Endothelial cell of umbilical vein (primary cell): Measurements from ENCODE around the gene KIAA0825. TPM values are rescaled to one million over a fixed set of nuclear protein-coding genes. Genes with fewer than 3 reads are reported as not detected.

Experiments used
- BruUV-seq: library from RNA; stranded (reverse); fragments of 400-500 nt; replicated peaks from 2 replicates; lab custom pipeline; 2021; lab: Mats Ljungman, UMichigan
- CTCF ChIA-PET: fragments of 300-600, 350-600 bp; sonication (Branson Sonifier 250); formaldehyde crosslinking; loops from one replicate; lab custom pipeline; 2021; ENCODE audit warnings: antibody characterized with exemption, inconsistent platforms; lab: Charles Lee
- POLR2A ChIA-PET: fragments of 300-600, 350-600 bp; sonication (Branson Sonifier 250); formaldehyde crosslinking; loops from one replicate; lab custom pipeline; 2021; ENCODE audit warnings: antibody characterized with exemption, inconsistent platforms; lab: Charles Lee
- DNase-seq: peaks from one replicate; pipeline ENCODE4 v3.0.0-alpha.2; 2011; ENCODE audit warnings: low read depth, low spot score
- FAIRE-seq: peaks from 2 replicates; lab custom pipeline; 2011; peaks lifted over from hg19 to GRCh38; lab: Jason Lieb, UNC
- H2AFZ ChIP-seq: 2 replicates; pipeline ENCODE4 v1.6.0; 2012; ENCODE audit warnings: low read depth, low read length, control low read depth, inconsistent platforms
- H3K27ac ChIP-seq: 2 replicates; pipeline ENCODE4 v1.5.1; 2011; ENCODE audit warnings: low read depth, mild to moderate bottlenecking, control low read depth, low read length, moderate library complexity; ENCODE audit not compliant: insufficient read depth
- H3K27me3 ChIP-seq, 2 experiments: 2 replicates each; pipeline versions ENCODE4 v1.6.0 to v1.6.1; 2011; ENCODE audit warnings: low read length in 2 of 2, mixed read lengths in 1 of 2; ENCODE audit not compliant: control insufficient read depth in 2 of 2, insufficient read depth in 2 of 2
- H3K36me3 ChIP-seq, 2 experiments: 2 replicates in 1 of 2; 3 replicates in 1 of 2; pipeline ENCODE4 v1.5.1; 2011; ENCODE audit warnings: low read length in 2 of 2, mild to moderate bottlenecking in 1 of 2, moderate library complexity in 1 of 2; ENCODE audit not compliant: control insufficient read depth in 2 of 2, insufficient read depth in 2 of 2; ENCODE audit errors: extremely low read depth in 1 of 2
- H3K4me1 ChIP-seq: 3 replicates; pipeline ENCODE4 v1.5.1; 2011; ENCODE audit warnings: mild to moderate bottlenecking, low read length; ENCODE audit not compliant: control insufficient read depth, insufficient read depth; ENCODE audit errors: extremely low read depth
- H3K4me2 ChIP-seq: 2 replicates; pipeline ENCODE4 v1.6.1; 2011; ENCODE audit warnings: low read length, control low read depth, mixed read lengths; ENCODE audit not compliant: insufficient read depth
- H3K4me3 ChIP-seq, 3 experiments: fragments of 200-600 bp in 1 of 3; sonication (generic), shearing (Covaris generic) in 1 of 3; replicated peaks in 1 of 3; 2 replicates each; pipeline ENCODE4 v1.5.1; 2011 to 2016; ENCODE audit warnings: control low read depth in 3 of 3, low read length in 3 of 3, mild to moderate bottlenecking in 2 of 3, inconsistent platforms in 1 of 3, low read depth in 1 of 3, moderate library complexity in 1 of 3; ENCODE audit not compliant: insufficient read depth in 1 of 3
- H3K79me2 ChIP-seq: 2 replicates; pipeline ENCODE4 v1.6.0; 2012; ENCODE audit warnings: low read length, inconsistent platforms; ENCODE audit not compliant: control insufficient read depth, insufficient read depth
- H3K9ac ChIP-seq: replicated peaks from 2 replicates; pipeline ENCODE3; 2011; ENCODE audit warnings: low read length, control low read depth; ENCODE audit not compliant: insufficient read depth; ENCODE audit errors: extremely low read depth
- H3K9me1 ChIP-seq: replicated peaks from 3 replicates; pipeline ENCODE4 v1.6.0; 2011; ENCODE audit warnings: mild to moderate bottlenecking, low read length; ENCODE audit not compliant: control insufficient read depth, insufficient read depth; ENCODE audit errors: extremely low read depth
- H3K9me3 ChIP-seq: replicated peaks from 2 replicates; pipeline ENCODE4 v1.5.1; 2012; ENCODE audit warnings: low read length, inconsistent platforms; ENCODE audit not compliant: control insufficient read depth, insufficient read depth
- H4K20me1 ChIP-seq: replicated peaks from 2 replicates; pipeline ENCODE3; 2011; ENCODE audit warnings: mild to moderate bottlenecking, low read length; ENCODE audit not compliant: control insufficient read depth, insufficient read depth; ENCODE audit errors: extremely low read depth
- CTCF ChIP-seq, 2 donors: IDR thresholded peaks; 1 replicate in 1 of 2; 2 replicates in 1 of 2; pipeline ENCODE4 v1.5.1; 2011; ENCODE audit warnings: low read length in 2 of 2, mild to moderate bottlenecking in 2 of 2, moderate library complexity in 2 of 2, control low read depth in 1 of 2, inconsistent platforms in 1 of 2, low read depth in 1 of 2; ENCODE audit not compliant: insufficient read depth in 1 of 2; ENCODE audit errors: extremely low read depth in 1 of 2
- EZH2 ChIP-seq: IDR thresholded peaks from 2 replicates; pipeline ENCODE4 v1.6.1; 2012; ENCODE audit warnings: borderline replicate concordance, low read depth, mild to moderate bottlenecking, moderate library complexity, low read length, inconsistent platforms; ENCODE audit not compliant: severe bottlenecking
- FOS ChIP-seq: IDR thresholded peaks from 2 replicates; pipeline ENCODE4 v1.6.1; 2011; ENCODE audit warnings: mild to moderate bottlenecking, low read length, moderate library complexity, borderline replicate concordance; ENCODE audit not compliant: insufficient read depth
- GATA2 ChIP-seq: IDR thresholded peaks from 2 replicates; pipeline ENCODE4 v1.7.0; 2011; ENCODE audit warnings: low read depth, mild to moderate bottlenecking, moderate library complexity, mixed read lengths, low read length; ENCODE audit not compliant: insufficient read length, insufficient read depth
- JUN ChIP-seq: IDR thresholded peaks from 2 replicates; pipeline ENCODE4 v1.6.1; 2011; ENCODE audit warnings: borderline replicate concordance, low read depth; ENCODE audit not compliant: insufficient read length, insufficient read depth
- POLR2A ChIP-seq: IDR thresholded peaks from 2 replicates; pipeline ENCODE4 v1.6.1; 2012; ENCODE audit warnings: low read depth, mild to moderate bottlenecking, control low read depth, low read length
- POLR2AphosphoS5 ChIP-seq: IDR thresholded peaks from 2 replicates; pipeline ENCODE4 v1.6.1; 2012; ENCODE audit warnings: low read depth, mild to moderate bottlenecking, control low read depth, low read length, moderate library complexity; ENCODE audit not compliant: insufficient read depth
- dilution Hi-C: fragments of 300-500 bp; cut with MboI; formaldehyde crosslinking; loops from one replicate; pipeline ENCODE4 v1.15.0; 2019; ENCODE audit warnings: low sequenced_read_pairs; ENCODE audit not compliant: extremely low pct_ligation_motif_present
- intact Hi-C: fragments of 100-400 bp; cut with micrococcal nuclease; formaldehyde crosslinking; loops from one replicate; pipeline ENCODE4 v1.10.0; 2022
- polyA plus RNA-seq, 4 experiments: library from polyadenylated mRNA; depleted of rRNA in 3 of 4; stranded (reverse) in 3 of 4; unstranded in 1 of 4; fragments of >200 nt; gene quantifications; 2 replicates each; pipeline versions ENCODE4 v1.2.1 to v1.2.3, GENCODE V29; 2011 to 2012; ENCODE audit warnings: missing spikeins in 1 of 4
- total RNA-seq: library from RNA; stranded (reverse); gene quantifications from 2 replicates; pipeline ENCODE4 v1.2.3, GENCODE V29; 2021

The KIAA0825 gene
- total and polyA plus RNA-seq, 2 donors (not counting 3 experiments of a cell fraction or from before 2014, with no cell fraction given) = 0.15 to 1.1 TPM

- Histone ChIP-seq H3K9me1 (no peaks in the 10 kb centered on the region), H3K4me2 (no peak overlapping the region), H3K9ac (no peak overlapping the region), H3K4me3 (no peak overlapping the region), H3K27me3 (no peaks in the 10 kb centered on the region), H2AFZ (no peak overlapping the region), H3K9me3 (no peaks in the 10 kb centered on the region), H3K27ac (no peak overlapping the region), H3K4me1 (no peaks in the 10 kb centered on the region), H4K20me1 (no peaks in the 10 kb centered on the region), H3K36me3 (no peaks in the 10 kb centered on the region), H3K79me2 (no peaks in the 10 kb centered on the region)
- TF ChIP-seq FOS = no peak
- no peak for TF ChIP-seq POLR2A
- TF ChIP-seq EZH2 = no peak
- TF ChIP-seq GATA2 = no peak
- TF ChIP-seq POLR2AphosphoS5 = no peak
- TF ChIP-seq JUN = no peak
- BruUV-seq = no TSS peak
- FAIRE-seq (no peak), DNase-seq (no peak)
- intact Hi-C loops = no loop called here
- ChIA-PET POLR2A (no interaction called here), CTCF (no interaction called here)
- dilution Hi-C loops = no loop called here
Observed at GRCh38 chr5:94239266-94239665, 379.1 kb downstream of the KIAA0825 start.

GRCh38 chr5:94234987-94235386 lies 383.4 kb downstream of the KIAA0825 start:
- peaks cover 0 to 3% of the 10 kb centered on the region in 2 experiments for H3K27me3 ChIP-seq
- H3K9me1 ChIP-seq = no peaks in the 10 kb centered on the region
- intact Hi-C loops = no loop called here
- no peaks in the 10 kb centered on the region for H3K4me1 ChIP-seq
- no peak overlapping the region for H3K27ac ChIP-seq
- DNase-seq (no peak), FAIRE-seq (no peak)
- no peaks in the 10 kb centered on the region for H3K79me2 ChIP-seq
- no TSS peak for BruUV-seq
- H3K36me3 ChIP-seq = no peaks in the 10 kb centered on the region
- CTCF ChIA-PET = no interaction called here
- no peak overlapping the region for H3K4me2 ChIP-seq
- POLR2A ChIA-PET = no interaction called here
- H2AFZ ChIP-seq = no peak overlapping the region
- TF ChIP-seq FOS = no peak
- TF ChIP-seq EZH2 = no peak
- no peak for TF ChIP-seq CTCF (IDR thresholded peaks at IDR 0.05; ENCODE audit: extremely low read depth in 1 of 2, insufficient read depth in 1 of 2, low read depth in 1 of 2, low read length in 2 of 2)
- no peak for TF ChIP-seq GATA2
- TF ChIP-seq POLR2AphosphoS5 = no peak
- dilution Hi-C loops = no loop called here
- H4K20me1 ChIP-seq = no peaks in the 10 kb centered on the region
- no peaks in the 10 kb centered on the region for H3K9me3 ChIP-seq
- no peak overlapping the region for H3K9ac ChIP-seq
- no peak overlapping the region for H3K4me3 ChIP-seq
